Colonic mucosa (tissue), 4 donors: ENCODE data around the gene SHISA6. TPM values are rescaled to one million over a fixed set of nuclear protein-coding genes. Genes with fewer than 3 reads are reported as not detected.

Experiments used
- DNase-seq: peaks from one replicate; pipeline ENCODE4 v3.0.0-alpha.2; 2020
- H3K27ac ChIP-seq: fragments of 200-600 bp; one replicate; pipeline ENCODE4 v1.8.0; 2021
- H3K27me3 ChIP-seq: fragments of 200-600 bp; one replicate; pipeline ENCODE4 v1.8.0; 2021
- H3K36me3 ChIP-seq: fragments of 200-600 bp; one replicate; pipeline ENCODE4 v1.8.0; 2021
- H3K4me1 ChIP-seq: fragments of 200-600 bp; one replicate; pipeline ENCODE4 v1.8.0; 2021; ENCODE audit warnings: mild to moderate bottlenecking
- H3K4me3 ChIP-seq: fragments of 200-600 bp; one replicate; pipeline ENCODE4 v1.8.0; 2021
- H3K9ac ChIP-seq, 2 donors: one replicate each; pipeline ENCODE4 v1.7.0; 2013; ENCODE audit warnings: control low read depth in 2 of 2, low read depth in 2 of 2, low read length in 2 of 2
- H3K9me3 ChIP-seq: fragments of 200-600 bp; one replicate; pipeline ENCODE4 v1.8.0; 2021
- intact Hi-C: fragments of 100-400 bp; cut with DNase I; formaldehyde crosslinking; loops from one replicate; pipeline ENCODE4 v1.14.1; 2022
- total RNA-seq, 2 donors: library from RNA; stranded (reverse); fragmentation: NEBNext Ultra II Directional in 1 of 2; extraction: Animal tissue kit (Norgen Biotek cat#: 25700) in 1 of 2; gene quantifications; one replicate each; pipeline ENCODE4 v1.2.1, GENCODE V29; 2021
- TF ChIP-seq, protein P1 (sequence below): fragments of 200-600 bp; IDR thresholded peaks from one replicate; pipeline ENCODE4 v1.8.0; 2022; ENCODE audit warnings: antibody characterized with exemption, mild to moderate bottlenecking
- donor health status: healthy.
- donor health status: DM: no; HTN: no; CAD: no.
- donor health status: DM: no; HTN: no; CAD: no.

Gene SHISA6
- total RNA-seq, 2 donors from 2014 or later, result 0.45 to 0.59 TPM

DNA sequence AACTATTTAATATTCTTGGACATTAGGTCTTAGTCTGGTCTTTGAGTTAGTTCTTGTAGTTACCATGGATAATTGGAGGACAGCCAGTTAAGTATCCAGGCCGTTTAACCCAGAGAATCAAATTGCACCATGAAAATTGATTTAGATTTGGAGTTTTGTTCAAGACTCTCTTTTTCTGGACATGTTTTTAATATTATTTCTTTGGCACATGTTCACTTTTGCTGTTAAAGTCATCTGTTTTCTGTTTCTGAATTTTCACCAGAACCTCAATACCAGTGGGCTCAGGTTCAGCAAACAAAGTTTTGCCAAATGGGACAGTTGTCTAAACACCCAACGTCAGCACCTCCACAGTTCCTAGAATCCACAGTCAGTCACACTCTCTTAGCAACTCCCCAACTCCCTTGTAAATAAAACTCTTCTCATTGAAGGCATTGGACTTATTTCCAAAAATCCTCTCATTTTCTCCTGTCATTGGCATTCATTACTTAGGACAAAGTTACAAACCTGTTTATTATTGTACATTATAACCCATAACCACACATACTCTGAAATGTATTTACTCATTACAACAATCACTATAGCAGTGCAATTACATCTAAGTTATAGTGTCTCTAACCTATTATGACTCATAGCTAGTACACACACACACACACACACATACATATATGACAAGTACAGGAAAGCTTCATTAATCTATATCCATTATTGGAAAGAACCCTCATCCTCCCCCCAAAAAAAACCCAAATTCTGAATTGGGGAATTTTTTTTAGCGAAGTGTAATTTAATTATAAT is 323.8 kb downstream of the SHISA6 start:
- intact Hi-C loops, result no loop called here

DNA sequence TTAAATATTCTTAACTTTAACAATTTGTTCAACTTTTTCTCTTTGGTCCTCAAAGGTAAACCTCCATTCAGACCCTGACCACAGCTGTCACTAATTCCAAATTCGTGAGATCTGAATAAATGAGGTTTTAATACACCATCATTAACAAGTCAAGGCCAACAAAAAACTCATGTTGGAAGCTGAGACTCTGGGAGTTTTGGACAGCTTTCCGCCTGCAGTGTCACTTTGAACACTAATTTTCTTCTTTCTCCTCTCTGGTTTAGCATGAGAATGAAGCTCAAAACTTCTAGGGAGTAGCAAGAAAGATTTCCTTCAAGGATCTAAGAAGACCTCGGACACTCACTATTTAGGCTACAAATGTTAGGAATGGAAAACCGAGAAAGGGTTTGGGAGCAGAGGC is 324.6 kb downstream of the SHISA6 start:
- TF ChIP-seq, protein P1, sequence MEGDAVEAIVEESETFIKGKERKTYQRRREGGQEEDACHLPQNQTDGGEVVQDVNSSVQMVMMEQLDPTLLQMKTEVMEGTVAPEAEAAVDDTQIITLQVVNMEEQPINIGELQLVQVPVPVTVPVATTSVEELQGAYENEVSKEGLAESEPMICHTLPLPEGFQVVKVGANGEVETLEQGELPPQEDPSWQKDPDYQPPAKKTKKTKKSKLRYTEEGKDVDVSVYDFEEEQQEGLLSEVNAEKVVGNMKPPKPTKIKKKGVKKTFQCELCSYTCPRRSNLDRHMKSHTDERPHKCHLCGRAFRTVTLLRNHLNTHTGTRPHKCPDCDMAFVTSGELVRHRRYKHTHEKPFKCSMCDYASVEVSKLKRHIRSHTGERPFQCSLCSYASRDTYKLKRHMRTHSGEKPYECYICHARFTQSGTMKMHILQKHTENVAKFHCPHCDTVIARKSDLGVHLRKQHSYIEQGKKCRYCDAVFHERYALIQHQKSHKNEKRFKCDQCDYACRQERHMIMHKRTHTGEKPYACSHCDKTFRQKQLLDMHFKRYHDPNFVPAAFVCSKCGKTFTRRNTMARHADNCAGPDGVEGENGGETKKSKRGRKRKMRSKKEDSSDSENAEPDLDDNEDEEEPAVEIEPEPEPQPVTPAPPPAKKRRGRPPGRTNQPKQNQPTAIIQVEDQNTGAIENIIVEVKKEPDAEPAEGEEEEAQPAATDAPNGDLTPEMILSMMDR, result no peak
- H3K36me3 ChIP-seq, result no peaks in the 10 kb centered on the region
- no peaks in the 10 kb centered on the region for H3K27me3 ChIP-seq
- H3K9me3 ChIP-seq, result no peaks in the 10 kb centered on the region
- no peaks in the 10 kb centered on the region for H3K4me1 ChIP-seq
- DNase-seq, result no peak
- no peak overlapping the region for H3K9ac ChIP-seq
- no peak overlapping the region for H3K27ac ChIP-seq
- intact Hi-C loops, result no loop called here
- no peak overlapping the region for H3K4me3 ChIP-seq

More for the DNA sequence above, 323.8 kb downstream of the SHISA6 start:
- no peaks in the 10 kb centered on the region for H3K4me1 ChIP-seq
- H3K27me3 ChIP-seq, result no peaks in the 10 kb centered on the region
- no peaks in the 10 kb centered on the region for H3K36me3 ChIP-seq
- H3K27ac ChIP-seq, result no peak overlapping the region
- H3K9ac ChIP-seq, result no peak overlapping the region
- H3K9me3 ChIP-seq, result no peaks in the 10 kb centered on the region
- TF ChIP-seq, protein P1, result no peak
- no peak overlapping the region for H3K4me3 ChIP-seq
- DNase-seq, result no peak

DNA sequence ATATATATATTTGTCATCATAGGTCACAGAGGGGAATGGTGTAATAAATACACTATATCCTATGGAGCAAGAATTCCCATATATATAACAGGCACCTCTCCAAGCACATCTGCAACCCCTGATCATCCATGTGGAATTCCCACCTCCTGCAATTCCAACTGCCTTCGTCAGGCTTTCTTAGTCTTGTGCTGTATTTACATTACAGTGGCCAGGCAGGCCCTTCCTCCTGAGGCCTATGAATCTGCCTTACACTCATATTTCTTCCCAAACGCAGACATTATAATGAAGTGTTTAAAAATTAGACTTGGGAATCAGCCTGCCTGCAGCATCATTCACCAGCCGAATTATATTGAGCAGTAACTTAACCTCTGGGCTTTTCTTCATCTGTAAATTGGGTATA is 338.0 kb downstream of the SHISA6 start:
- TF ChIP-seq, protein P1, result no peak
- H3K27ac ChIP-seq, result no peak overlapping the region
- H3K36me3 ChIP-seq, result no peaks in the 10 kb centered on the region
- no peaks in the 10 kb centered on the region for H3K9me3 ChIP-seq
- H3K9ac ChIP-seq, result no peak overlapping the region
- no peaks in the 10 kb centered on the region for H3K27me3 ChIP-seq
- intact Hi-C loops, result no loop called here
- no peak overlapping the region for H3K4me3 ChIP-seq
- DNase-seq, result no peak
- no peaks in the 10 kb centered on the region for H3K4me1 ChIP-seq

DNA sequence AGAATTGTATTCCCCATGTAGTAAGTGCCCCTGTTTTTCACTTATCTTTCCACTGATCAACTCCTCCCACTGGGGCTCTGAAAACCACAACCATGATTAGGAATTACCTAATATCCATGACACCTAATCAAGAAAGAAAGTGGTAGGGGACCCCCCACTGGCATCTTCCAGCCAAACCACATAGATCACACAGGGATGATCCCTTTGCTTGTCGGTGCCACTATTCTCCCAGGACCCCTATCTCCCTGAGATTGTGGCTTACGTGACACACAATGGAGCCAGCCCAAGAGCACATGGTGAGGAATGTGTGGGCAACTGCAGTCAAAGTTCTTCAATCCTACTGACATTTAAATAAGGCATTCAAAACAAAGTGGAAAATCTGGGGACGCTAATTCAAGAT is 339.7 kb downstream of the SHISA6 start:
- no peaks in the 10 kb centered on the region for H3K4me1 ChIP-seq
- no peak for DNase-seq
- intact Hi-C loops, result no loop called here
- H3K27me3 ChIP-seq, result no peaks in the 10 kb centered on the region
- no peaks in the 10 kb centered on the region for H3K9me3 ChIP-seq
- TF ChIP-seq, protein P1, result no peak
- H3K36me3 ChIP-seq, result no peaks in the 10 kb centered on the region
- no peak overlapping the region for H3K9ac ChIP-seq
- no peak overlapping the region for H3K4me3 ChIP-seq
- no peak overlapping the region for H3K27ac ChIP-seq

DNA sequence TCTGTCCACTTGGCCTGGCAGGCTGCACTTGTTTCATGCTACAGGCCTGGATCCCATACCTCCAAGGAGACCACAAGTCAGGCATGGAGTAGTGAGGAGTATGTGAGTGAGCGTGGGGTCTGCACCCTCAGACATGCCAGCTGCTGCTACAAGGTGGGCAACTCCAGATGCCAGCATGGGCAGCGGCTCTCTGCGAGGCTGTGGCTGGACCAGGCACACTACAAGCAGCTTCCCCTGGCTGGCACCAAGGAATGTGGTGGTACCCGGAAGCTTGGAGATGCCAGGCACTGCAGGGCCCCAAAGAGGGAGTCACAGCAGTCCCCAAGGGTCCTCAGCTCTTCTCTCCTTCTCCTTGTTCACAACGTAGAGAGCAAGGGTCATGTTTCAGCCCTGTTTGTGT is 341.2 kb downstream of the SHISA6 start:
- no peak for DNase-seq
- Histone ChIP-seq H3K9ac (no peak overlapping the region), H3K4me1 (no peaks in the 10 kb centered on the region), H3K27ac (no peak overlapping the region), H3K4me3 (no peak overlapping the region), H3K27me3 (no peaks in the 10 kb centered on the region), H3K36me3 (no peaks in the 10 kb centered on the region), H3K9me3 (no peaks in the 10 kb centered on the region)
- intact Hi-C loops, result no loop called here
- TF ChIP-seq, protein P1, result no peak
